ENCODE data around the gene FBXW7.

The FBXW7 gene
- total RNA-seq = 107 to 320 (median 161) reads per million in 9 experiments

DNA sequence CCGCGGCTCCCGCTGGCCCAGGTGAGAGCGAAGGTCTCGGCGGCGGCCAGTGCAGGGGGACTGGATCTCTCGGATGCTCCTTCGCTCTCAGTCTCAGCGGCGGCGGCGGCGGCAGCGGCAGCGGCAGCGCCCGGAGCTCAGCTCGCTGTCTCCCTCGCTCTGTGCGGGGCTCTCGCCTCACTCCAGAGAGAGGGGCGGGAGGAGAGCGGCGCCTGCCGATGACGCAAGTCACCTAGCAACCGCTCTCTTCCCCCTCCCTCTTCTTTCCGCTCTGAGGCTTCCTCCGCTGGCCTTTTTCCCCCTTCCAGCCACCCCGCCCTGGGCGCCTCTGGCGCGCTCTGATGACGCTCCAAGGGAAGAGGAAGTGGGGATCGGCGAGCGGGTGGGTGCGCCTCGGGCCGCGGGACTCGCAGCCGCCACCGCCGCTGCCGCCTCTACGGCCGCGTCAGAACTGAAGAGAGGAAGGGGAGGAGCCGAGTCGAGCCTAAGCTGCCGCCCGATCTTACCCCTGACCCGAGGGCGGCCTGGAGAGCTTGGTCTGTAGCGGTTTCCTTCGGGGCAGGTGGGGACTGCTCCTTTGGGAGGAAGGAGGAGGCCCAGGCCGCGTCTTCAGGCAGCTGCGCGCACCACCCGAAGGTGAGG is at the start of gene FBXW7:
Gene FBXW7, minus strand, starts transcription at position 190 of the 642 bp plus-strand sequence. CDS start 124,289 bp downstream, outside the sequence.
- DNase-seq (peak; percentile 100), ATAC-seq (replicated peaks) (peak; percentile 79)
- H3K27me3 Mint-ChIP-seq = no peaks in the 10 kb centered on the region
- H3K9me3 Mint-ChIP-seq = no peaks in the 10 kb centered on the region
- peak within 1 kb of the TSS; percentile 94 to 100 for H3K4me3 Mint-ChIP-seq
- peak within 1 kb of the TSS; percentile 97 for H3K27ac Mint-ChIP-seq
- H3K4me1 Mint-ChIP-seq (ENCODE audit: low read depth in 2 of 2) = peaks cover 52 to 54% of the 10 kb centered on the region in 2 donors
- peaks cover 33% of the 10 kb centered on the region for H3K36me3 Mint-ChIP-seq (ENCODE audit: insufficient read depth)

DNA sequence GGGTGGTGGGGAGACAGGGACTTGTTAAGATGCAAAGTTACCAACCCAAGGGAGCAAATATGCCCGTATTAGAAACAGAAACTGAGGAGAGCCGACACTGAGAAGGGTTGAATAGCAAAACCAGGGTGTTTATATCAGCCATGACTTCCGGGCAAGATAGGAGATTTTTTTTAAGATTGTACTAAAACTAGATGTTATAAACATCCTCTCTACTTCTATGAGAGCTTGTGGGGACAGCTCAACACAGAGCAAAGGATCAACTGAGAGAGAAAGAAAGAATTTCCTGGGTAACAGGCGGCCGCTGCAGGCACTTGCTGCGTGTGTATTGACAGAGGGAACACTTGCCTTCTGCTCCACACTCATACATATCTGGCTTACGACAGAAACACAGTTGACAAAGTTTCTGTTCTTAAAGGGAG is 49.1 kb upstream of the FBXW7 start:
- Mint-ChIP-seq H3K27ac (peak overlapping the region; percentile 79 to 91), H3K36me3 (ENCODE audit: insufficient read depth) (no peaks in the 10 kb centered on the region), H3K4me3 (peak overlapping the region; percentile 40 to 73), H3K4me1 (ENCODE audit: low read depth in 2 of 2) (peaks cover 6 to 9% of the 10 kb centered on the region in 2 donors), H3K27me3 (peaks cover 2 to 9% of the 10 kb centered on the region in 2 donors), H3K9me3 (no peaks in the 10 kb centered on the region)
- DNase-seq (no peak), ATAC-seq (replicated peaks) (peak; percentile 56)

DNA sequence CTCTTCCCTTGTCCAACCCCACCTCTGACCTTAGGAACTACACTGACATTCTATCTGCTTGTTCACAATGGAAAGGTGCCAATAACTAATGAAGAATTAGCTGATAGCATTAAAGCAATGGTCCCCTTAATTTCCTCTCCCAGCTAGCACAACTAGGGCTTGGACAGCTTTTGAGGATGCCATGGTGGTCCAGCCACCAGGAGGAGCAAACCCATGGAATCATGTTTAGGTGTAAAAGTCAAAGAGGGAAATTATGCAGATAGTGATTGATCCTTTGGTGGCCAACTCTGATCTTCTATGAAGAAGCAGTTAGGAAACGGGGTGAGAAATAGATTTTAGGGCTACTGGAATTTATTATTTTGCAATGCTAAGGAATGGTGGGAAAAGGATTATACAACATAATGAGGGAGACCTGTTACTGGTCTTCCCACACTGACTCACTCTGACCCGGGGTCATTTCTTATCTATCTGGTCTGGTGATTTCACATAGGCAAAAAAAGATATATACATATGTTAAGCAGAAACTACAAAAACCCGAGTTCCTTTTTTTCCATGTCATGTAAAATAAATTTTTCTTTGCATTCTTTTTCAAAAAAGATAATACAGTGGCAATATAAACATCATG is 45.8 kb upstream of the FBXW7 start:
- H3K27me3 Mint-ChIP-seq = peaks cover 0 to 9% of the 10 kb centered on the region in 2 donors
- ATAC-seq (replicated peaks) (no peak), DNase-seq (no peak)
- no peaks in the 10 kb centered on the region for H3K36me3 Mint-ChIP-seq (ENCODE audit: insufficient read depth)
- H3K9me3 Mint-ChIP-seq = no peaks in the 10 kb centered on the region
- H3K4me1 Mint-ChIP-seq (ENCODE audit: low read depth in 2 of 2) = peaks cover 6 to 9% of the 10 kb centered on the region in 2 donors
- no peak overlapping the region for H3K27ac Mint-ChIP-seq
- no peak overlapping the region for H3K4me3 Mint-ChIP-seq

DNA sequence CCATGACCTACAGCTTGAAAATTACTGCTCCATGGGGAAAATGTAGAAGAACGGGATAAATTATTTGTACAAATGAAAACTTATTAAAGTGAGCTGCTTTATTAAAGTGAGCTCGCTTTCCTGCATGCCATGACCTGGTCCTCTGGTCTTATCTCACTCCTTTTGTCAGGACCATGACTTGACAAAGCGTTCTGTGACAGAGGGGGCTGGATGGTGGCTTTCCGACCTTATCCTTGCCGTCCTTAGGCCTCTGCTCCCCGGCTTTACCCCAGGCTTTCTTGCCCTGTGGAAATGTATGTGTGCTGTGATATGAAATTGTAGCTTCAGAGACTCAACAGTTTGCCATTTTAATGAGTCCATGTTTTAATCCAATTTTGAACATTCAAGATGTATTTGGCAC is 44.0 kb upstream of the FBXW7 start:
- Mint-ChIP-seq H3K4me1 (ENCODE audit: low read depth in 2 of 2) (peaks cover 0 to under 1% of the 10 kb centered on the region in 2 donors), H3K27me3 (peaks cover 0 to 9% of the 10 kb centered on the region in 2 donors), H3K4me3 (no peak overlapping the region), H3K27ac (no peak overlapping the region), H3K9me3 (no peaks in the 10 kb centered on the region), H3K36me3 (ENCODE audit: insufficient read depth) (no peaks in the 10 kb centered on the region)
- ATAC-seq (replicated peaks) = no peak
- DNase-seq = no peak

DNA sequence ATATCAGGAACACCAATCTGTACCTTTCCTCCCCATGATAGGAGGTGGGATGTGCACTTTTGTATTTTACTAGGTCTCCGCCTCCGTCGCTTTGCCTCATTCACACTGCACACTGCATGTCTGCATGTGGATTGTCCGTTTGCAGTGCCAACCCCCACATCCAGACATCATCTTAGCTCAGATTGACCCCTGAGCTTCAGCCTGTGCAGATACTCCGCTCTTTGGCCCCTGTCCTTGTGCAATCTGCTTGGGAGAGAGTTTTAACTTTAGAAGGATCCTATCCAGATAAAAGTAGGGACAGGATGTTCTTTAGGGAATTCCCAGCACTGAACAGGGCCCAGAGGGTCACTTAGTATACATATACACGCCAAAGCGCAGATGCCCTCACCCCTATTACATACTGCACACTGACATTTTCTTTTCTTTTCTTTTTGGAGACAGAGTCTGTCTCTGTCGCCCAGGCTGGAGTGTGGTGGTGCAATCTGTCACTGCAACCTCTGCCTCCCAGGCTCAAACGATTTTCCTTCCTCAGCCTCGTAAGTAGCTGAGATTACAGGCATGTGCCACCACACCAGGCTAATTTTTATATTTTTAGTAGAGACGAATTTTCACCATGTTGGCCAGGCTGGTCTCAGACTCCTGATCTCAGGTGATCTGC is 43.3 kb upstream of the FBXW7 start:
- Mint-ChIP-seq H3K36me3 (ENCODE audit: insufficient read depth) (no peaks in the 10 kb centered on the region), H3K27me3 (peaks cover 0 to 9% of the 10 kb centered on the region in 2 donors), H3K4me3 (no peak overlapping the region), H3K4me1 (ENCODE audit: low read depth in 2 of 2) (no peaks in the 10 kb centered on the region), H3K9me3 (no peaks in the 10 kb centered on the region), H3K27ac (no peak overlapping the region)
- DNase-seq (no peak), ATAC-seq (replicated peaks) (no peak)

DNA sequence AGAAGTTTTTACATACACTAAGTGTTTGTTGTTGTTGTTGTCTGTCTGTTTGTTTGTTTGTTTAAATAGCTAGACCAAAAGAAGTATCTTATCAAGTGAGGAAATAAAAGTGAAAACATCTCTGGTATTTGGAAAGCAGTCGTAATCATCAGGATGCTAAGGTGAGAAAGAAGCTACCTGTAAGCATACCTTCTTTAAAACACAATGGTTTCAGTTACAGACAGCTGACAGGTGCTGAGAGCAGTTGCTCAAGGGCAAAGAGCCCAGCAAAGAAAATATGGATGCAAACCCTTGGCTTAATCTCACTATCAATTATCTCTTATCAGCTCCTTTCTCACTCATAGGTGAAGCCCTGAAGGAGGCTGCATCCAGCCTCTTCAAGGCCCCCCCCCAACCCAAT is 42.8 kb upstream of the FBXW7 start:
- no peak overlapping the region for H3K4me3 Mint-ChIP-seq
- H3K4me1 Mint-ChIP-seq (ENCODE audit: low read depth in 2 of 2) = no peaks in the 10 kb centered on the region
- ATAC-seq (replicated peaks) (no peak), DNase-seq (no peak)
- no peaks in the 10 kb centered on the region for H3K36me3 Mint-ChIP-seq (ENCODE audit: insufficient read depth)
- H3K27me3 Mint-ChIP-seq = peaks cover 0 to 12% of the 10 kb centered on the region in 2 donors
- no peak overlapping the region for H3K27ac Mint-ChIP-seq
- no peaks in the 10 kb centered on the region for H3K9me3 Mint-ChIP-seq

GRCh38 chr4:152577708-152578396 is 42.0 kb upstream of the FBXW7 start:
- DNase-seq (no peak), ATAC-seq (replicated peaks) (no peak)
- Mint-ChIP-seq H3K27ac (no peak overlapping the region), H3K9me3 (no peaks in the 10 kb centered on the region), H3K4me1 (ENCODE audit: low read depth in 2 of 2) (no peaks in the 10 kb centered on the region), H3K27me3 (peaks cover 0 to 13% of the 10 kb centered on the region in 2 donors), H3K36me3 (ENCODE audit: insufficient read depth) (no peaks in the 10 kb centered on the region), H3K4me3 (no peak overlapping the region)

GRCh38 chr4:152575533-152575932 is 39.6 kb upstream of the FBXW7 start:
- Mint-ChIP-seq H3K4me1 (ENCODE audit: low read depth in 2 of 2) (peaks cover 0 to under 1% of the 10 kb centered on the region in 2 donors), H3K9me3 (no peaks in the 10 kb centered on the region), H3K4me3 (no peak overlapping the region)

GRCh38 chr4:152573861-152574260 is 38.0 kb upstream of the FBXW7 start:
- H3K27ac Mint-ChIP-seq = no peak overlapping the region
- ATAC-seq (replicated peaks) (no peak), DNase-seq (no peak)
- no peaks in the 10 kb centered on the region for H3K9me3 Mint-ChIP-seq
- H3K36me3 Mint-ChIP-seq (ENCODE audit: insufficient read depth) = no peaks in the 10 kb centered on the region
- H3K4me3 Mint-ChIP-seq = no peak overlapping the region
- peaks cover 0 to 2% of the 10 kb centered on the region in 2 donors for H3K4me1 Mint-ChIP-seq (ENCODE audit: low read depth in 2 of 2)
- H3K27me3 Mint-ChIP-seq = peaks cover 0 to 10% of the 10 kb centered on the region in 2 donors

More at GRCh38 chr4:152575533-152575932, 39.6 kb upstream of the FBXW7 start:
- DNase-seq = no peak
- H3K36me3 Mint-ChIP-seq (ENCODE audit: insufficient read depth) = no peaks in the 10 kb centered on the region
- no peak overlapping the region for H3K27ac Mint-ChIP-seq
- H3K27me3 Mint-ChIP-seq = peaks cover 0 to 10% of the 10 kb centered on the region in 2 donors
- no peak for ATAC-seq (replicated peaks)

- Mint-ChIP-seq H3K27me3 (peaks cover 0 to 10% of the 10 kb centered on the region in 2 donors), H3K9me3 (no peaks in the 10 kb centered on the region), H3K27ac (no peak overlapping the region), H3K36me3 (ENCODE audit: insufficient read depth) (no peaks in the 10 kb centered on the region), H3K4me3 (no peak overlapping the region), H3K4me1 (ENCODE audit: low read depth in 2 of 2) (peaks cover 0 to 2% of the 10 kb centered on the region in 2 donors)
- ATAC-seq (replicated peaks) (no peak), DNase-seq (no peak)
These were observed 36.7 kb upstream of the FBXW7 start for GRCh38 chr4:152572417-152573086.

- Mint-ChIP-seq H3K27me3 (peaks cover 0 to 10% of the 10 kb centered on the region in 2 donors), H3K9me3 (no peaks in the 10 kb centered on the region), H3K27ac (no peak overlapping the region), H3K4me1 (ENCODE audit: low read depth in 2 of 2) (peaks cover 0 to 2% of the 10 kb centered on the region in 2 donors), H3K36me3 (ENCODE audit: insufficient read depth) (no peaks in the 10 kb centered on the region), H3K4me3 (no peak overlapping the region)
- DNase-seq = no peak
- no peak for ATAC-seq (replicated peaks)
These were observed 35.9 kb upstream of the FBXW7 start for GRCh38 chr4:152571770-152572169.

- no peaks in the 10 kb centered on the region for H3K9me3 Mint-ChIP-seq
- H3K4me3 Mint-ChIP-seq = no peak overlapping the region
- no peak for ATAC-seq (replicated peaks)
- no peaks in the 10 kb centered on the region for H3K36me3 Mint-ChIP-seq (ENCODE audit: insufficient read depth)
- H3K27me3 Mint-ChIP-seq = peaks cover 0 to 10% of the 10 kb centered on the region in 2 donors
- H3K4me1 Mint-ChIP-seq (ENCODE audit: low read depth in 2 of 2) = peaks cover 0 to 2% of the 10 kb centered on the region in 2 donors
- no peak for DNase-seq
- H3K27ac Mint-ChIP-seq = no peak overlapping the region
These were observed 35.4 kb upstream of the FBXW7 start for GRCh38 chr4:152571296-152571695.

DNA sequence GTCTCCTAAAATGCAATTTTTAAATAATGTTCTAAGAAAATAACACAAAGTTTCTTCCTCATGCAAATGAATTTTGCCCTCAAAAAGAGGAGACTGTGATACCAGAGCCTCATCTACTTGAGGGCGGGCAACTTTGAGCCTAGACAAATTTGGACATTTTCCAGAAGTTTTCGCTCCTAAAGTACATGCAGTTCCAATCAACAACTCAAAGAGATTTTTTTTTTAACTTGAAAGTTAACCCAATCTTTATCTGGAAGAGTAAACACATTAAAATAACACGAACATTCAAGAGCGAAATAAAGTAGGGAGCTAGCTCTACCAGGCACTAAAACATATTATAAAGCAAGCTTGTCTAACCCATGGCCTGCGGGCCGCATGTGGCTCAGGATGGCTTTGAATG is 29.4 kb upstream of the FBXW7 start:
- H3K9me3 Mint-ChIP-seq = no peaks in the 10 kb centered on the region
- H3K36me3 Mint-ChIP-seq (ENCODE audit: insufficient read depth) = no peaks in the 10 kb centered on the region
- no peak for DNase-seq
- no peak overlapping the region for H3K4me3 Mint-ChIP-seq
- H3K27me3 Mint-ChIP-seq = peaks cover 0 to 6% of the 10 kb centered on the region in 2 donors
- peaks cover 0 to 2% of the 10 kb centered on the region in 2 donors for H3K4me1 Mint-ChIP-seq (ENCODE audit: low read depth in 2 of 2)
- no peak overlapping the region for H3K27ac Mint-ChIP-seq
- no peak for ATAC-seq (replicated peaks)

Measured in effector memory CD8-positive, alpha-beta T cell (primary cell).